Natural killer cell (primary cell): ENCODE measurements around the gene TDRD3. TPM values are rescaled to one million over a fixed set of nuclear protein-coding genes. Genes with fewer than 3 reads are reported as not detected.

Experiments
- ATAC-seq, 3 donors: fragments of 150-1000 bp in 2 of 3; fragments of 200-7000 bp in 1 of 3; cut with Tn5 transposase; 1 replicate in 1 of 3; 2 replicates in 2 of 3; pipeline ENCODE4 v1.10.0; 2021; ENCODE audit warnings: mild to moderate bottlenecking in 2 of 3, moderate library complexity in 2 of 3
- DNase-seq, 2 donors: peaks; one replicate each; pipeline versions ENCODE4 v3.0.0 to v3.0.0-alpha.2; 2013 to 2021; ENCODE audit warnings: mixed read lengths in 1 of 2
- H3K27ac ChIP-seq: one replicate; pipeline ENCODE4 v1.5.1; 2013; ENCODE audit warnings: mild to moderate bottlenecking, low read length
- H3K27me3 ChIP-seq: one replicate; pipeline ENCODE4 v1.6.1; 2013; ENCODE audit warnings: low read length; ENCODE audit not compliant: control insufficient read depth, insufficient read depth
- H3K36me3 ChIP-seq: one replicate; pipeline ENCODE4 v1.6.1; 2013; ENCODE audit warnings: low read length; ENCODE audit not compliant: control insufficient read depth, insufficient read depth
- H3K4me1 ChIP-seq: one replicate; pipeline ENCODE4 v1.6.1; 2013; ENCODE audit warnings: low read length; ENCODE audit not compliant: control insufficient read depth, insufficient read depth
- H3K4me3 ChIP-seq: one replicate; pipeline ENCODE4 v1.5.1; 2013; ENCODE audit warnings: low read length
- H3K9me3 ChIP-seq: one replicate; pipeline ENCODE4 v1.6.1; 2013; ENCODE audit warnings: low read length; ENCODE audit not compliant: control insufficient read depth, insufficient read depth
- H3K27ac Mint-ChIP-seq, 2 donors: one replicate each; pipeline ENCODE4 v1.8.0; 2022; ENCODE audit warnings: mild to moderate bottlenecking in 2 of 2, mixed read lengths in 2 of 2, moderate library complexity in 1 of 2
- H3K27me3 Mint-ChIP-seq, 2 donors: one replicate each; pipeline ENCODE4 v1.8.0; 2022; ENCODE audit warnings: low read depth in 2 of 2, mixed read lengths in 2 of 2
- H3K36me3 Mint-ChIP-seq: one replicate; pipeline ENCODE4 v1.8.0; 2022; ENCODE audit warnings: mixed read lengths
- H3K4me1 Mint-ChIP-seq, 2 donors: one replicate each; pipeline ENCODE4 v1.8.0; 2022; ENCODE audit warnings: mixed read lengths in 2 of 2
- H3K4me3 Mint-ChIP-seq: one replicate; pipeline ENCODE4 v1.8.0; 2022; ENCODE audit warnings: mild to moderate bottlenecking, moderate library complexity, mixed read lengths
- H3K9me3 Mint-ChIP-seq, 2 donors: one replicate each; pipeline ENCODE4 v1.8.0; 2022; ENCODE audit warnings: mixed read lengths in 2 of 2
- WGBS: methylation state at CpG from one replicate; pipeline ENCODE4 v1.1.7; 2013; ENCODE audit warnings: missing lambda C conversion rate; ENCODE audit not compliant: insufficient coverage; 5-methylcytosine and 5-hydroxymethylcytosine counted together
- intact Hi-C: fragments of 100-400 bp; cut with micrococcal nuclease; formaldehyde crosslinking; loops from one replicate; pipeline ENCODE4 v1.14.2; 2022
- total RNA-seq, 4 donors: library from RNA; stranded (reverse); fragments of 120-200 nt in 1 of 4; gene quantifications; one replicate each; pipeline versions ENCODE4 v1.2.3 to v1.2.4, GENCODE V29; 2013 to 2022
- TF ChIP-seq, protein P1 (sequence below): fragments of 200-600 bp; IDR thresholded peaks from one replicate; pipeline ENCODE4 v1.8.0; 2022; ENCODE audit warnings: antibody characterized with exemption

The TDRD3 gene
- total RNA-seq, 3 donors from 2014 or later (not counting 1 experiment from before 2014, with no cell fraction given), result 30.6 to 33.4 (median 32.1) TPM

GRCh38 chr13:60608954-60609353, 211.9 kb downstream of the TDRD3 start:
- Mint-ChIP-seq H3K27me3 (no peaks in the 10 kb centered on the region), H3K27ac (no peak overlapping the region), H3K9me3 (peaks cover 0 to 3% of the 10 kb centered on the region in 2 donors), H3K4me3 (no peak overlapping the region), H3K36me3 (no peaks in the 10 kb centered on the region), H3K4me1 (no peaks in the 10 kb centered on the region)
- no peaks in the 10 kb centered on the region for H3K4me1 ChIP-seq
- TF ChIP-seq, protein P1, sequence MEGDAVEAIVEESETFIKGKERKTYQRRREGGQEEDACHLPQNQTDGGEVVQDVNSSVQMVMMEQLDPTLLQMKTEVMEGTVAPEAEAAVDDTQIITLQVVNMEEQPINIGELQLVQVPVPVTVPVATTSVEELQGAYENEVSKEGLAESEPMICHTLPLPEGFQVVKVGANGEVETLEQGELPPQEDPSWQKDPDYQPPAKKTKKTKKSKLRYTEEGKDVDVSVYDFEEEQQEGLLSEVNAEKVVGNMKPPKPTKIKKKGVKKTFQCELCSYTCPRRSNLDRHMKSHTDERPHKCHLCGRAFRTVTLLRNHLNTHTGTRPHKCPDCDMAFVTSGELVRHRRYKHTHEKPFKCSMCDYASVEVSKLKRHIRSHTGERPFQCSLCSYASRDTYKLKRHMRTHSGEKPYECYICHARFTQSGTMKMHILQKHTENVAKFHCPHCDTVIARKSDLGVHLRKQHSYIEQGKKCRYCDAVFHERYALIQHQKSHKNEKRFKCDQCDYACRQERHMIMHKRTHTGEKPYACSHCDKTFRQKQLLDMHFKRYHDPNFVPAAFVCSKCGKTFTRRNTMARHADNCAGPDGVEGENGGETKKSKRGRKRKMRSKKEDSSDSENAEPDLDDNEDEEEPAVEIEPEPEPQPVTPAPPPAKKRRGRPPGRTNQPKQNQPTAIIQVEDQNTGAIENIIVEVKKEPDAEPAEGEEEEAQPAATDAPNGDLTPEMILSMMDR, result no peak
- no peak for DNase-seq
- 91% methylated on average over 4 of the region's 4 CpGs for WGBS
- H3K27me3 ChIP-seq, result no peaks in the 10 kb centered on the region
- no peak overlapping the region for H3K4me3 ChIP-seq
- no peak for ATAC-seq
- no peaks in the 10 kb centered on the region for H3K36me3 ChIP-seq
- intact Hi-C loops, result no loop called here
- H3K9me3 ChIP-seq, result no peaks in the 10 kb centered on the region
- no peak overlapping the region for H3K27ac ChIP-seq

DNA sequence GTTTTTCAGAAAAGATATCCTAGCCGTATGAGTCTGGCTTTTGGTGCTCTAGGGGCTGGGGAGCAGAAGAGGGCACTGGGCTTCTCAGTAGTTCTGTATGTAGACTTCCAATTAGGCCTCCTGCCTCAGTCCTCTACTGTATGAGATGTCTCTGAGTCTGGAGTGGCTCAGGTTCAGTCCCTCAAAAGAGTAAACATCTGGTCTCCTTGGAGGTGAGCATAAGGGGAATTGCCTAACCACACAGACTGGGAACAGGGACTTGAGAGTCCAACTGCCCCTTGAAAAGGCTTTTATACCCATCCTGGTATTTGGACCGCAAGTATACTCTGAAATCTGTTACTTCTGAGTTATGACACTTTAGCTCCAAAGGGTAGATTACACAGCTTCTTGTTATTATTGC, 214.5 kb downstream of the TDRD3 start:
- peaks cover 0 to 3% of the 10 kb centered on the region in 2 donors for H3K9me3 Mint-ChIP-seq

DNA sequence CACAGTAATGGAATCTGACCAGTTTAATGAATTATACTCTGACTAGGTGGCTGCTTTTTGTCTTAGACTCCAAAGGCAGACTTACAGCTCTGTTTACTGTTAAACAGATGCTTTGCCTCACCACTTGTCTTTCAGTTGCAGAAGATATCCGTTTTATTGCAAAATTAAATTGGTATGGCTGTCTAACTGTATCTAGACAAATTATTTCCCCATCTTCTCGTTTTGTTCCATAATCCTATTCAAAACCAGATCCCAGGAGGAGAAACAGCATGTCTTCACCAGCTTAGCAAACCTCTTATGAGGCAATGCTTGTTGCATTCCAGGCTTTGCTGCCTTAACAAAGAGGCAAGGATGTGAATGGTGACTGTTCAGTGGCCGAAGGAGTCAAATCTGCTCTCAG, 215.6 kb downstream of the TDRD3 start:
- intact Hi-C loops, result no loop called here
- TF ChIP-seq, protein P1, result no peak
- Histone ChIP-seq H3K27me3 (no peaks in the 10 kb centered on the region), H3K9me3 (no peaks in the 10 kb centered on the region), H3K27ac (no peak overlapping the region), H3K4me1 (no peaks in the 10 kb centered on the region), H3K36me3 (no peaks in the 10 kb centered on the region), H3K4me3 (no peak overlapping the region)
- Mint-ChIP-seq H3K36me3 (no peaks in the 10 kb centered on the region), H3K4me3 (no peak overlapping the region), H3K27me3 (no peaks in the 10 kb centered on the region), H3K4me1 (no peaks in the 10 kb centered on the region), H3K9me3 (peaks cover 2 to 3% of the 10 kb centered on the region in 2 donors), H3K27ac (no peak overlapping the region)
- 58% methylated on average over 3 of the region's 3 CpGs for WGBS
- no peak for DNase-seq
- ATAC-seq, result no peak

More for the DNA sequence above, 214.5 kb downstream of the TDRD3 start:
- H3K27ac Mint-ChIP-seq, result no peak overlapping the region
- 83% methylated on average over 2 of the region's 2 CpGs for WGBS
- Histone ChIP-seq H3K4me1 (no peaks in the 10 kb centered on the region), H3K4me3 (no peak overlapping the region), H3K36me3 (no peaks in the 10 kb centered on the region), H3K27ac (no peak overlapping the region), H3K9me3 (no peaks in the 10 kb centered on the region), H3K27me3 (no peaks in the 10 kb centered on the region)
- TF ChIP-seq, protein P1, result no peak
- no peaks in the 10 kb centered on the region for H3K27me3 Mint-ChIP-seq
- no peaks in the 10 kb centered on the region for H3K4me1 Mint-ChIP-seq
- H3K4me3 Mint-ChIP-seq, result no peak overlapping the region
- no peaks in the 10 kb centered on the region for H3K36me3 Mint-ChIP-seq
- intact Hi-C loops, result no loop called here
- DNase-seq, result no peak
- no peak for ATAC-seq

DNA sequence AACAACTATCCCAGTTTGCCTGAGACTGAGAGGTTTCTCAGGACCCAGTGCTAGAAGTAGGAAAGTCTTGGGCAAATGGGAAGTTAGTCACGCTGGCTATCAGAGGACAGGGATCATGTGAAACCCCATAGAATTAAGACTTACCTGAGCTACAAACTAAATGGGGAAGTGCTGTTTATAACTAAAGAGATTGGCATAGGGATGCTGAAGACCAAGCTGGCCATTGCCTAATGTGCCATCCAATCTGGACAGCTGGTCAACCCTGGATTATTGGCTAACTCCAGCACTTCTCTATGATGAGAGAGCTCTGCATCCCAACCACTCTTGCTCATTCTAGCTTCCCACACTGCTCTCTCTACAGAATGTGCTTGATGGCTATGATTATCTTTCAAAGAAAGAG, 216.1 kb downstream of the TDRD3 start:
- intact Hi-C loops, result no loop called here
- TF ChIP-seq, protein P1, result no peak
- no peak overlapping the region for H3K4me3 Mint-ChIP-seq

More for the DNA sequence above, 216.1 kb downstream of the TDRD3 start:
- no peaks in the 10 kb centered on the region for H3K27me3 ChIP-seq
- Mint-ChIP-seq H3K9me3 (peaks cover 2 to 3% of the 10 kb centered on the region in 2 donors), H3K27ac (no peak overlapping the region), H3K36me3 (no peaks in the 10 kb centered on the region), H3K27me3 (no peaks in the 10 kb centered on the region), H3K4me1 (no peaks in the 10 kb centered on the region)
- H3K9me3 ChIP-seq, result no peaks in the 10 kb centered on the region
- H3K4me3 ChIP-seq, result no peak overlapping the region
- DNase-seq (no peak), ATAC-seq (no peak)
- WGBS, result 100% methylated on average over 1 of the region's 1 CpG
- H3K4me1 ChIP-seq, result no peaks in the 10 kb centered on the region
- H3K36me3 ChIP-seq, result no peaks in the 10 kb centered on the region
- no peak overlapping the region for H3K27ac ChIP-seq
